Esophagus muscularis mucosa (tissue), 3 donors: ENCODE results near the gene RANBP17.

Source experiments
- POLR2A ChIP-seq: fragments of 450-650 bp; IDR thresholded peaks from one replicate; pipeline ENCODE4 v1.6.1; 2017; ENCODE audit warnings: antibody characterized with exemption, moderate library complexity, mild to moderate bottlenecking, low read depth
- TF ChIP-seq, protein P1 (sequence below), 3 experiments: fragments of 200-600 bp in 2 of 3; fragments of 450-650 bp in 1 of 3; sonication (generic) in 2 of 3; IDR thresholded peaks; one replicate each; pipeline ENCODE4 v1.5.1; 2017 to 2019; ENCODE audit warnings: antibody characterized with exemption in 3 of 3, mild to moderate bottlenecking in 2 of 3, moderate library complexity in 1 of 3

- no peak for TF ChIP-seq POLR2A
- TF ChIP-seq, protein P1, sequence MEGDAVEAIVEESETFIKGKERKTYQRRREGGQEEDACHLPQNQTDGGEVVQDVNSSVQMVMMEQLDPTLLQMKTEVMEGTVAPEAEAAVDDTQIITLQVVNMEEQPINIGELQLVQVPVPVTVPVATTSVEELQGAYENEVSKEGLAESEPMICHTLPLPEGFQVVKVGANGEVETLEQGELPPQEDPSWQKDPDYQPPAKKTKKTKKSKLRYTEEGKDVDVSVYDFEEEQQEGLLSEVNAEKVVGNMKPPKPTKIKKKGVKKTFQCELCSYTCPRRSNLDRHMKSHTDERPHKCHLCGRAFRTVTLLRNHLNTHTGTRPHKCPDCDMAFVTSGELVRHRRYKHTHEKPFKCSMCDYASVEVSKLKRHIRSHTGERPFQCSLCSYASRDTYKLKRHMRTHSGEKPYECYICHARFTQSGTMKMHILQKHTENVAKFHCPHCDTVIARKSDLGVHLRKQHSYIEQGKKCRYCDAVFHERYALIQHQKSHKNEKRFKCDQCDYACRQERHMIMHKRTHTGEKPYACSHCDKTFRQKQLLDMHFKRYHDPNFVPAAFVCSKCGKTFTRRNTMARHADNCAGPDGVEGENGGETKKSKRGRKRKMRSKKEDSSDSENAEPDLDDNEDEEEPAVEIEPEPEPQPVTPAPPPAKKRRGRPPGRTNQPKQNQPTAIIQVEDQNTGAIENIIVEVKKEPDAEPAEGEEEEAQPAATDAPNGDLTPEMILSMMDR (IDR thresholded peaks at IDR 0.05), result no peak
These were observed 15.4 kb upstream of the RANBP17 start for GRCh38 chr5:170846416-170846815.
